Measurements from ENCODE around the gene TRERF1.
A peak's percentile ranks its signal among the peaks of the same experiment; 100 is the strongest.

The TRERF1 gene

GRCh38 chr6:42419490-42420280, 32.0 kb downstream of the TRERF1 start:
- DNase-seq: no peak

GRCh38 chr6:42418724-42419123, 33.0 kb downstream of the TRERF1 start:
- DNase-seq: no peak

- peak; percentile 67 for DNase-seq
These were observed 34.0 kb downstream of the TRERF1 start for GRCh38 chr6:42417641-42418112.

GRCh38 chr6:42411406-42411805, 40.3 kb downstream of the TRERF1 start:
- no peak for DNase-seq

GRCh38 chr6:42410861-42411260, 40.9 kb downstream of the TRERF1 start:
- DNase-seq: no peak

GRCh38 chr6:42409581-42409980, 42.1 kb downstream of the TRERF1 start:
- no peak for DNase-seq

- peak; percentile 24 for DNase-seq
These were observed 44.3 kb downstream of the TRERF1 start for GRCh38 chr6:42407379-42407778.

GRCh38 chr6:42406306-42407280, 45.1 kb downstream of the TRERF1 start:
- no peak for DNase-seq

- no peak for DNase-seq
These were observed 46.7 kb downstream of the TRERF1 start for GRCh38 chr6:42405021-42405420.

GRCh38 chr6:42404484-42404883, 47.2 kb downstream of the TRERF1 start:
- peak; percentile 34 for DNase-seq

GRCh38 chr6:42403831-42404230, 47.9 kb downstream of the TRERF1 start:
- no peak for DNase-seq

GRCh38 chr6:42403421-42403820, 48.3 kb downstream of the TRERF1 start:
- no peak for DNase-seq

- peak; percentile 47 for DNase-seq
These were observed 49.5 kb downstream of the TRERF1 start for GRCh38 chr6:42402184-42402583.

- DNase-seq: no peak
These were observed 50.1 kb downstream of the TRERF1 start for GRCh38 chr6:42401613-42401951.

GRCh38 chr6:42400886-42401612, 50.7 kb downstream of the TRERF1 start:
- no peak for DNase-seq

GRCh38 chr6:42400061-42400760, 51.5 kb downstream of the TRERF1 start:
- DNase-seq: no peak

- DNase-seq: no peak
These were observed 55.0 kb downstream of the TRERF1 start for GRCh38 chr6:42396720-42397119.

- no peak for DNase-seq
These were observed 56.7 kb downstream of the TRERF1 start for GRCh38 chr6:42394881-42395620.

- DNase-seq: no peak
These were observed 57.6 kb downstream of the TRERF1 start for GRCh38 chr6:42394151-42394550.

GRCh38 chr6:42393339-42393738, 58.4 kb downstream of the TRERF1 start:
- no peak for DNase-seq

- no peak for DNase-seq
These were observed 58.9 kb downstream of the TRERF1 start for GRCh38 chr6:42392833-42393232.

- DNase-seq: no peak
These were observed 60.3 kb downstream of the TRERF1 start for GRCh38 chr6:42391441-42391840.

Measured in CD4-positive, alpha-beta T cell treated with Interleukin-21 for 1 hour (primary cell).